GM12873 (cell line): ENCODE measurements around the gene PRTG.

Experiments used
- TF ChIP-seq, protein P1 (sequence below): IDR thresholded peaks from 2 replicates; pipeline ENCODE4 v1.5.1; 2012; ENCODE audit warnings: low read depth, mild to moderate bottlenecking, moderate library complexity, low read length, control low read depth; ENCODE audit not compliant: insufficient read depth; ENCODE audit errors: missing control alignments

PRTG gene

DNA sequence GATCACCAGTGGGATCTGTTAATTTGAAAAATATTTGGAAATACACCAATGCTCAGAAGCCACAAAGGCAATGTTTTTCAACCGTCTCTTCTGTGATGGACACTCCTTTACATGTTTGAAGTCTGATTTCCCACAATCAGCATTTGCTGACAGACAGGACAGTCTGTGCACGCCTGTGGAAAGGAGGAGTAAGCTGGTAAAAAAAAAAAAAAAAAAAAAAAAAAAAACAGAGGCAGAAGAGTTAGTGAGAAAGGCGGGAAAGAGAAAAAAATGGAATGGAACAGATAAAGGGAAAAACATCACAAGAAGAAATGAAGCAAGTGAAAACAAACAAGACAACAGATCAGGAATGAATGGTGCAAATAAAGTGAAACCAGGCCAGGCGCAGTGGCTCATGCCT lies 35.0 kb downstream of the PRTG start:
- TF ChIP-seq, protein P1, sequence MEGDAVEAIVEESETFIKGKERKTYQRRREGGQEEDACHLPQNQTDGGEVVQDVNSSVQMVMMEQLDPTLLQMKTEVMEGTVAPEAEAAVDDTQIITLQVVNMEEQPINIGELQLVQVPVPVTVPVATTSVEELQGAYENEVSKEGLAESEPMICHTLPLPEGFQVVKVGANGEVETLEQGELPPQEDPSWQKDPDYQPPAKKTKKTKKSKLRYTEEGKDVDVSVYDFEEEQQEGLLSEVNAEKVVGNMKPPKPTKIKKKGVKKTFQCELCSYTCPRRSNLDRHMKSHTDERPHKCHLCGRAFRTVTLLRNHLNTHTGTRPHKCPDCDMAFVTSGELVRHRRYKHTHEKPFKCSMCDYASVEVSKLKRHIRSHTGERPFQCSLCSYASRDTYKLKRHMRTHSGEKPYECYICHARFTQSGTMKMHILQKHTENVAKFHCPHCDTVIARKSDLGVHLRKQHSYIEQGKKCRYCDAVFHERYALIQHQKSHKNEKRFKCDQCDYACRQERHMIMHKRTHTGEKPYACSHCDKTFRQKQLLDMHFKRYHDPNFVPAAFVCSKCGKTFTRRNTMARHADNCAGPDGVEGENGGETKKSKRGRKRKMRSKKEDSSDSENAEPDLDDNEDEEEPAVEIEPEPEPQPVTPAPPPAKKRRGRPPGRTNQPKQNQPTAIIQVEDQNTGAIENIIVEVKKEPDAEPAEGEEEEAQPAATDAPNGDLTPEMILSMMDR = no peak

DNA sequence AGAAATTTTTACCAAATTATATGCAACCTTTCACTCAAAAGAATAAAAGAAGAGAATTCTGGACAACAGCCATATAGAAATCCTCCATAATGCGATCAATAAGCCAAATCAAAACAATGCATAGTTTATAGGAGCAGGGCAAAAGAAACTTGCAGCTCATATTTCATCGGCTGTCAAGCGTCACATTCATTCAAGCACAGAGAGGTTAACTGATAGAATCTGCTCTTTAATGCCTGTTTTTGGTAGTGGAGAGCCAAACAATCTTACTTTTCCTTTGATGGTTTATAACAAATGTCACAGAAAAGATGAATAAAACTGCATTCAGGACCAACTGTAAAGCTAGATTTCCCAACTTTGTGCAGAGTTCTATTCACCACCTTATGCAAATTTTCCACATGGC lies 35.4 kb downstream of the PRTG start:
- TF ChIP-seq, protein P1 = no peak

DNA sequence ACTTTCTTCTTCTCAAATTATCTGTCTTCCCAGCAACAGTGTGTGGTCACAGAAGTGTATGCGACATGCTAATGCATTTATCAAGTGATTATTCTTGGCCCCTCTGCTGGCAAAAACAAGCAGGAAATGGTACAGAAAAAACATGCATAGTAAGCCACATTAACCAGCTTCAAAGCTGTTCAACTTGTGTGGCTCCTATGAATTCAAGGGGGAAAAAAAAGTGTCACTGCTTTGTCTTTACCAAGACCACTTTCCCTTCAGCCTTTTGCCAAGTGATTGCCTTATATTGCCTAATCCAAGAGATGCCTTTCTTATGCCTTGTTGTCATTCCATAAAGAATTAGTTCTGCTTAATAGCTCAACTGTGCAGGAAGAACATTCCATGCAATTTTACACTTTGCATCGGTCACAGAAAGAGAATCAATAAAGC lies 39.1 kb downstream of the PRTG start:
- TF ChIP-seq, protein P1 = no peak

DNA sequence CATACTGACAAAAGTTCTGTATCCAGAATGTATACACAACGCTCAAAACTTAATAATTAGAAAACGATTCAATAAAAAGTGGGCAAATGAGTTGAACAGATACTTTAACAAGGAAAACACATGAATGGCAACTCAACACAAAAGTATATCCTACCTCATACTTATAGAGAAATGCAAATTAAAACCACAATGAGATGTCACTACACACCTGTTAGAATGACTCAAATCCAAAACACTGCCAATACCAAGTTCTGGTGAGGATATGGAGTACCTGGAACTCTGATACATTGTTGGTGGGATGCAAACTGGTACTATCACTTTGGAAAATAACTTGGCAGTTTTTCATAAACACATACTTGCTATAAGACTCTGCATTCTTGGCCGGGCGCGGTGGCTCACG lies 42.1 kb downstream of the PRTG start:
- TF ChIP-seq, protein P1 = no peak

DNA sequence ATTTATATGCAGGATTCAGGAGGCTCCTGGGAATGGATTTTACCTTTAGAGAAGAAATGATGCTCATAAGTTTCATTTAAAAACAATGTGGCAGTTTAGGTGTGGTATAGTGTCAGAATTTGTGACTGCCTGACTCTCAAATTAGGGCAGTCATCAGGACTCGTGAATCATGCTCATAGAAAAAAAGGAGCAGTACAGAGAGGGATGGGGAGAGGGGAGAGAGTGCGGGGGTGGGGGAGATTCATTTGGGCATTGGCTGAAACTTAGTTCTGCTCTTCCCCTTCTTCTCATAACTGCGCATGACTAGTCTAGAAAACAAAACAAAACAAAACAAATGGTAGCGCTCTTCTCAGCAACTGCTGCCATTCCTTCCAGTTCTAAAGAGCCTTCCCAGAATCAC lies 44.3 kb downstream of the PRTG start:
- TF ChIP-seq, protein P1 = no peak

DNA sequence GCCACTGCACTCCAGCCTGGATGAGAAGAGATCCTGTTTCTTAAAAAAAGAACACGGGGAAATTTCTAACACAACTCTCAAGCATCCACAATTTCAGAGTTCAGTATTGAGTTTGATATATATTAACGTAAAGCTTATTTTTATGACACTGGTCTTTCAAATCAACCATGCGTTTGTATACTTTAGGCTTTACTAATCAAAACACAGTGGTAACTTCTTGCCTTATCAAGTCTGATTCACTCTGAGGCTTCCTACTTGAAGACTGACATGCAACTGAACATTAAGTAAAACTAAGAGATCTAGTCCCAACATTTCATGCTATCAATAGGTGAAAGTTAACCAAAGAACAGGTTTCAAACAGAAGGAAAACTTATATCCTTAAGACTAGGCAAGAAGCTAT lies 46.7 kb downstream of the PRTG start:
- TF ChIP-seq, protein P1 = no peak

DNA sequence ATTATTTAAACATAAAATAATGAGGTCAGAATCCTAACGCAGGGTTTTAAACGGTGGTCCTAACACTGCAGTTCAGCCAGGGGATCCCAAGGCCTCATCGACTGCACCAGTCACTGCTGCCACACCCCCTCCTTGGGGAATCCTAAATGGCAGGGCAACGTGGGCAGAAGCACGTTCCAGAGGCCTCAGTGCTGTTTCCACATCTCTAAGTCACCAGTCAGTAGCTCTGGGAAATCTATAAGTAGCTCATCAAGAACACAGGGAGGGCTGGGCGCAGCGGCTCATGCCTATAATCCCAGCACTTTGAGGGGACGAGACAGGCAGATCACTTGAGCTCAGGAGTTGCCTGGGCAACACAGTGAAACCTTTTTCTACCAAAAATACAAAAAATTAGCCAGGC lies 47.5 kb downstream of the PRTG start:
- TF ChIP-seq, protein P1 = no peak
